K562 (cell line): ENCODE results near the gene MALAT1. TPM values are rescaled to one million over a fixed set of nuclear protein-coding genes. Genes with fewer than 3 reads are reported as not detected.
A peak's percentile ranks its signal among the peaks of the same experiment; 100 is the strongest.

ENCODE experiments used
- ADNP ChIP-seq: fragments of 200-800 bp; sonication (Bioruptor generic); IDR thresholded peaks from 2 replicates; pipeline ENCODE4 v1.6.1; 2016; ENCODE audit warnings: missing genetic modification characterization, missing compliant biosample characterization
- ATF7 ChIP-seq: fragments of 450-650 bp; IDR thresholded peaks from 2 replicates; pipeline ENCODE4 v1.7.1; 2014; ENCODE audit warnings: mild to moderate bottlenecking, moderate library complexity
- E4F1 ChIP-seq: fragments of 250-450 bp; sonication (Bioruptor Pico); IDR thresholded peaks from 2 replicates; pipeline ENCODE4 v1.5.0; 2021; ENCODE audit warnings: mild to moderate bottlenecking, borderline replicate concordance
- ELF1 ChIP-seq: fragments of 200-800 bp; sonication (Bioruptor generic); IDR thresholded peaks from 2 replicates; pipeline ENCODE4 v1.6.1; 2016; ENCODE audit warnings: missing genetic modification characterization, missing compliant biosample characterization
- GATAD2B ChIP-seq: fragments of 450-650 bp; IDR thresholded peaks from 2 replicates; pipeline ENCODE4 v1.6.1; 2017; ENCODE audit warnings: mild to moderate bottlenecking, borderline replicate concordance
- GTF2F1 ChIP-seq: IDR thresholded peaks from 2 replicates; pipeline ENCODE4 v1.6.1; 2011; ENCODE audit warnings: low read depth, low read length, improper control_type of control experiment
- MAFG ChIP-seq: fragments of 450-650 bp; conservative IDR thresholded peaks from 2 replicates; pipeline ENCODE4 v1.6.1; 2016; ENCODE audit warnings: missing genetic modification characterization, missing compliant biosample characterization
- MAZ ChIP-seq, 2 experiments: fragments of 450-650 bp in 1 of 2; sonication (generic) in 1 of 2; formaldehyde crosslinking; IDR thresholded peaks in 1 of 2; conservative IDR thresholded peaks in 1 of 2; 2 replicates each; pipeline versions ENCODE4 v1.4.0 to v1.5.0; 2020; ENCODE audit warnings: mild to moderate bottlenecking in 1 of 2, missing genetic modification reagents in 1 of 2
- MEF2A ChIP-seq: IDR thresholded peaks from 2 replicates; pipeline ENCODE4 v1.6.1; 2011; ENCODE audit warnings: low read depth, mild to moderate bottlenecking, low read length, moderate library complexity; ENCODE audit not compliant: control insufficient read depth
- NEUROD1 ChIP-seq: fragments of 150-350 bp; IDR thresholded peaks from 2 replicates; pipeline ENCODE4 v1.6.1; 2014; ENCODE audit warnings: borderline replicate concordance, low read length, low read depth; ENCODE audit not compliant: partially characterized antibody
- NR0B1 ChIP-seq: fragments of 450-650 bp; IDR thresholded peaks from one replicate; pipeline ENCODE4 v1.6.1; 2018; ENCODE audit warnings: mild to moderate bottlenecking, moderate library complexity; ENCODE audit not compliant: partially characterized antibody
- PATZ1 ChIP-seq: fragments of 250-450 bp; sonication (Bioruptor Pico); IDR thresholded peaks from 2 replicates; pipeline ENCODE4 v1.5.0; 2020; ENCODE audit warnings: mild to moderate bottlenecking, borderline replicate concordance
- PHB ChIP-seq: fragments of 250-450 bp; sonication (Bioruptor Pico); IDR thresholded peaks from 2 replicates; pipeline ENCODE4 v1.5.0; 2021
- PHF20 ChIP-seq: fragments of 450-650 bp; IDR thresholded peaks from 2 replicates; pipeline ENCODE4 v1.6.1; 2018; ENCODE audit not compliant: partially characterized antibody
- SIRT6 ChIP-seq: IDR thresholded peaks from one replicate; pipeline ENCODE4 v1.6.1; 2012; ENCODE audit warnings: low read depth, mild to moderate bottlenecking, control low read depth, inconsistent platforms, low read length, moderate library complexity
- ZBTB9 ChIP-seq: fragments of 450-650 bp; formaldehyde crosslinking; IDR thresholded peaks from 2 replicates; pipeline ENCODE4 v1.4.0; 2020; ENCODE audit warnings: mild to moderate bottlenecking, moderate library complexity
- ZFP36 ChIP-seq: fragments of 150-350 bp; IDR thresholded peaks from 2 replicates; pipeline ENCODE4 v1.6.1; 2018; ENCODE audit warnings: low read length, low read depth; ENCODE audit not compliant: partially characterized antibody
- ZNF174 ChIP-seq: fragments of 250-450 bp; sonication (Bioruptor Pico); IDR thresholded peaks from 2 replicates; pipeline ENCODE4 v1.4.0; 2020; ENCODE audit warnings: mild to moderate bottlenecking
- polyA plus RNA-seq, 8 experiments: library from polyadenylated mRNA; depleted of rRNA in 4 of 8; stranded (reverse) in 5 of 8; unstranded in 3 of 8; fragments of >200 nt; fragmentation: Nextera tagmentation in 2 of 8; fragmentation: Illumina TruSeq in 1 of 8; extraction: Ambion mirVana in 2 of 8; extraction: Trizol in 1 of 8; gene quantifications; 2 replicates each; pipeline versions ENCODE4 v1.2.1 to v1.2.3, GENCODE V29; 2011 to 2014; ENCODE audit warnings: inconsistent platforms in 1 of 8, missing spikeins in 1 of 8
- total RNA-seq, 7 experiments: library from RNA; depleted of rRNA in 6 of 7; stranded (reverse); fragments of >200 nt in 6 of 7; fragmentation: Illumina TruSeq in 2 of 7; extraction: Trizol in 2 of 7; gene quantifications; 2 replicates each; pipeline versions ENCODE4 v1.2.1 to v1.2.3, GENCODE V29; 2011 to 2021; ENCODE audit warnings: low replicate concordance in 1 of 7

MALAT1 gene
- total and polyA plus RNA-seq, 9 of the 15 experiments (the other 6 are each of a cell fraction or from before 2014, with no cell fraction given): 363 to 8,715 (median 2,351) TPM

GRCh38 chr11:65492637-65493366, 6.0 kb upstream of the MALAT1 start (continued):
- TF ChIP-seq ATF7: peak; percentile 96
- no peak for TF ChIP-seq E4F1 (CRISPR knock-in tag)
- TF ChIP-seq ZFP36: no peak
- no peak for TF ChIP-seq MAZ (CRISPR knock-in tag; conservative IDR thresholded peaks at IDR 0.05 in 1 of 2, IDR thresholded peaks at IDR 0.05 in 1 of 2)
- TF ChIP-seq GATAD2B: 0 out of 2 replicates have a peak, but pooled peaks have one; percentile 3
- no peak for TF ChIP-seq GTF2F1
- TF ChIP-seq NEUROD1: peak; percentile 2
- no peak for TF ChIP-seq ZNF174 (CRISPR knock-in tag)
- TF ChIP-seq NR0B1: no peak
- no peak for TF ChIP-seq MEF2A
- no peak for TF ChIP-seq PHB (CRISPR knock-in tag)
- TF ChIP-seq ZBTB9 (CRISPR knock-in tag): 0 out of 2 replicates have a peak, but pooled peaks have one; percentile 16
- TF ChIP-seq SIRT6: no peak
- no peak for TF ChIP-seq PHF20
- no peak for TF ChIP-seq ADNP (tag)
- no peak for TF ChIP-seq PATZ1
- peak; percentile 64 for TF ChIP-seq MAFG
- TF ChIP-seq ELF1: peak; percentile 88
